WERI-Rb-1 (cell line): ENCODE data around the gene EPHA3.
"Not testable (repeated sequence)": the region's sequence is repeated elsewhere in the genome, so short reads cannot be mapped to it uniquely, and the experiment has no call there.

Source experiments
- DNase-seq: peaks from one replicate; pipeline ENCODE4 v3.0.0-alpha.2; 2020
- H3K27ac ChIP-seq: fragments of 250-450 bp; sonication (Bioruptor Pico); 2 replicates; pipeline ENCODE4 v1.5.1; 2020; ENCODE audit warnings: mild to moderate bottlenecking, moderate library complexity
- H3K27me3 ChIP-seq: fragments of 250-450 bp; sonication (Bioruptor Pico); 2 replicates; pipeline ENCODE4 v1.5.1; 2021; ENCODE audit warnings: mild to moderate bottlenecking, low read depth, moderate library complexity; ENCODE audit not compliant: insufficient read depth, severe bottlenecking
- H3K36me3 ChIP-seq: fragments of 250-450 bp; sonication (Bioruptor Pico); 2 replicates; pipeline ENCODE4 v1.5.1; 2020; ENCODE audit warnings: mild to moderate bottlenecking, moderate library complexity
- H3K4me3 ChIP-seq: 2 replicates; pipeline ENCODE4 v1.5.1; 2011; ENCODE audit warnings: low read depth, mild to moderate bottlenecking, control low read depth, low read length
- H3K9me3 ChIP-seq: fragments of 250-450 bp; sonication (Bioruptor Pico); 2 replicates; pipeline ENCODE4 v1.5.1; 2021; ENCODE audit warnings: mild to moderate bottlenecking, moderate library complexity; ENCODE audit not compliant: severe bottlenecking
- TF ChIP-seq, protein P1 (sequence below): IDR thresholded peaks from 2 replicates; pipeline ENCODE4 v1.5.1; 2011; ENCODE audit warnings: low read depth, mild to moderate bottlenecking, control low read depth, inconsistent platforms, low read length

The EPHA3 gene

DNA sequence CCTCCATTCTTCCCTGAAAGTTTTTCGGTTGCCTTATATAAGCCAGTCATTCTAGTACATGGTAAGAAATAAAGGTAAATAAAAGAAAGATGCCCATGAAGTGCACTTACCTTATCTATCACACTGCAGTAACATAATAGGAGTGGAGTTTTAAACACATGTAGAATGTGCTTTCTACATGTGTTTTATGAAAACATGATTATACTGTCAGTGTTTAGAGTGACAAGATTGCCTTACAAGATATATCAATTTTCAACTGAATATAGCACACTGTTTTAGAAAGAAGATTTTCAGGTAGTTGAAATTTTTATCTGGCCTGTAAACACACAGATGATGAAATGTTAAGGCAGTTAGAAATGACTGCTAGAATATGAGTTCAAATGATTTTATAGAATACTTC is 219.6 kb downstream of the EPHA3 start:
- Histone ChIP-seq H3K36me3 (no peaks in the 10 kb centered on the region), H3K27ac (no peak overlapping the region), H3K4me3 (no peak overlapping the region), H3K9me3 (no peaks in the 10 kb centered on the region), H3K27me3 (no peaks in the 10 kb centered on the region)
- no peak for DNase-seq
- TF ChIP-seq, protein P1, sequence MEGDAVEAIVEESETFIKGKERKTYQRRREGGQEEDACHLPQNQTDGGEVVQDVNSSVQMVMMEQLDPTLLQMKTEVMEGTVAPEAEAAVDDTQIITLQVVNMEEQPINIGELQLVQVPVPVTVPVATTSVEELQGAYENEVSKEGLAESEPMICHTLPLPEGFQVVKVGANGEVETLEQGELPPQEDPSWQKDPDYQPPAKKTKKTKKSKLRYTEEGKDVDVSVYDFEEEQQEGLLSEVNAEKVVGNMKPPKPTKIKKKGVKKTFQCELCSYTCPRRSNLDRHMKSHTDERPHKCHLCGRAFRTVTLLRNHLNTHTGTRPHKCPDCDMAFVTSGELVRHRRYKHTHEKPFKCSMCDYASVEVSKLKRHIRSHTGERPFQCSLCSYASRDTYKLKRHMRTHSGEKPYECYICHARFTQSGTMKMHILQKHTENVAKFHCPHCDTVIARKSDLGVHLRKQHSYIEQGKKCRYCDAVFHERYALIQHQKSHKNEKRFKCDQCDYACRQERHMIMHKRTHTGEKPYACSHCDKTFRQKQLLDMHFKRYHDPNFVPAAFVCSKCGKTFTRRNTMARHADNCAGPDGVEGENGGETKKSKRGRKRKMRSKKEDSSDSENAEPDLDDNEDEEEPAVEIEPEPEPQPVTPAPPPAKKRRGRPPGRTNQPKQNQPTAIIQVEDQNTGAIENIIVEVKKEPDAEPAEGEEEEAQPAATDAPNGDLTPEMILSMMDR, result no peak

DNA sequence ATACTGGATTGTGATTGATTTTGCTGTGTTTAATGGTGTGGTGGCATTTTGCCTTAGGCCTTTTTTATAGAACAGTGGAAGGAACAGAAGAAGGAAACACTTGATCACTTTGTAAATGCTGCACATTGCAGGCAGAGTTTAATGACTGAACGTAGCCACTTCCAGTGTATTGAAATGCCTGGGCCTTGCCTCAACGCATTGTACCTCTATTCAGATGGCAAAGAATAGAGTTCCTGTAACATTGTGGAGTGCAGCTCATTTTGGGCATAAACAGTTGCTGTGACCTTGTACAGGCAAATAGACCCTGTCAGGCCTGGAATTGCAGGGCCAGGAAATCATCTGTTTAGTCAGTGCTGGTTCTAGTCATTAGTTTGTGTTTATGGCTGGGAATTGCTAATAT is 225.0 kb downstream of the EPHA3 start:
- Histone ChIP-seq H3K27me3 (no peaks in the 10 kb centered on the region), H3K9me3 (no peaks in the 10 kb centered on the region), H3K36me3 (no peaks in the 10 kb centered on the region), H3K27ac (no peak overlapping the region), H3K4me3 (no peak overlapping the region)
- TF ChIP-seq, protein P1, result no peak
- DNase-seq, result no peak

GRCh38 chr3:89332793-89333192 is 225.4 kb downstream of the EPHA3 start:
- TF ChIP-seq, protein P1, result no peak
- Histone ChIP-seq H3K27ac (no peak overlapping the region), H3K9me3 (no peaks in the 10 kb centered on the region), H3K36me3 (no peaks in the 10 kb centered on the region), H3K4me3 (no peak overlapping the region), H3K27me3 (no peaks in the 10 kb centered on the region)
- DNase-seq, result no peak

- DNase-seq, result no peak
- no peaks in the 10 kb centered on the region for H3K36me3 ChIP-seq
- TF ChIP-seq, protein P1, result no peak
Observed at GRCh38 chr3:89335693-89336092, 228.3 kb downstream of the EPHA3 start.

DNA sequence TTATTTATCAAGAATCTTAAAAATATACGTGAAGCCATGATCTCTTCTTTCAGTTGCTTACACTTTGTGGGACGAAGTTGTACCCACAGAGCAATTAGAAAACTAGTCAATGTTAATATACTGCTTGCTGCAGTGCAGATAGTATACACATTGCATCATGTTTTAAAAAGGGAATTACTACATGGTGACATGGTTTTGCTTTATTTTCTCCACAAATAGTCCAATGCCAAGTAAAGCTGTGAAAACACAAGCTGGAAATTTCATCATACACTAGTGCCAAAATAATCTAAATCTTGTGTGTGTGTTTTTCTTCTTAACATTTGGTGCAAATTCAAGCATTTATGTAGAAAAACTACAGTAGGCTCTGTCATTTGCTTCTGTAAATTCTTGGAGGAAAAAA is 233.0 kb downstream of the EPHA3 start:
- no peaks in the 10 kb centered on the region for H3K36me3 ChIP-seq
- H3K9me3 ChIP-seq, result no peaks in the 10 kb centered on the region
- DNase-seq, result no peak
- no peaks in the 10 kb centered on the region for H3K27me3 ChIP-seq
- TF ChIP-seq, protein P1, result no peak
- H3K27ac ChIP-seq, result no peak overlapping the region
- no peak overlapping the region for H3K4me3 ChIP-seq

More at GRCh38 chr3:89335693-89336092, 228.3 kb downstream of the EPHA3 start:
- Histone ChIP-seq H3K4me3 (no peak overlapping the region), H3K27me3 (no peaks in the 10 kb centered on the region), H3K9me3 (no peaks in the 10 kb centered on the region), H3K27ac (no peak overlapping the region)

- TF ChIP-seq, protein P1, result no peak
- H3K36me3 ChIP-seq, result no peaks in the 10 kb centered on the region
Observed at GRCh38 chr3:89344076-89344475, 236.7 kb downstream of the EPHA3 start.

DNA sequence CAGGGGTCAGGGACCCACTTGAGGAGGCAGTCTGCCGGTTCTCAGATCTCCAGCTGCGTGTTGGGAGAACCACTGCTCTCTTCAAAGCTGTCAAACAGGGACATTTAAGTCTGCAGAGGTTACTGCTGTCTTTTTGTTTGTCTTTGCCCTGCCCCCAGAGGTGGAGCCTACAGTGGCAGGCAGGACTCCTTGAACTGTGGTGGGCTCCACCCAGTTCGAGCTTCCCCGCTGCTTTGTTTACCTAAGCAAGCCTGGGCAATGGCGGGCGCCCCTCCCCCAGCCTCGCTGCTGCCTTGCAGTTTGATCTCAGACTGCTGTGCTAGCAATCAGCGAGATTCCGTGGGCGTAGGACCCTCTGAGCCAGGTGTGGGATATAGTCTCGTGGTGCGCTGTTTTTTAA is 243.5 kb downstream of the EPHA3 start:
- H3K36me3 ChIP-seq, H3K9me3 ChIP-seq, H3K27ac ChIP-seq, H3K4me3 ChIP-seq, DNase-seq, H3K27me3 ChIP-seq: not testable (repeated sequence)

More at GRCh38 chr3:89344076-89344475, 236.7 kb downstream of the EPHA3 start:
- H3K27ac ChIP-seq, result no peak overlapping the region
- H3K27me3 ChIP-seq, result no peaks in the 10 kb centered on the region
- H3K4me3 ChIP-seq, result no peak overlapping the region
- no peak for DNase-seq
- H3K9me3 ChIP-seq, result no peaks in the 10 kb centered on the region
